HL-60 (cell line): ENCODE measurements around the gene SOWAHA.

Source experiments
- POLR2AphosphoS5 ChIP-seq: IDR thresholded peaks from 2 replicates; pipeline ENCODE4 v1.6.1; 2012; ENCODE audit warnings: low read depth
- SPI1 ChIP-seq: IDR thresholded peaks from 2 replicates; pipeline ENCODE4 v1.6.1; 2012; ENCODE audit warnings: low read depth, mild to moderate bottlenecking, borderline replicate concordance
- TF ChIP-seq, protein P1 (sequence below): IDR thresholded peaks from one replicate; pipeline ENCODE4 v1.5.1; 2011; ENCODE audit warnings: low read length, control low read depth, inconsistent platforms; ENCODE audit not compliant: insufficient read depth

DNA sequence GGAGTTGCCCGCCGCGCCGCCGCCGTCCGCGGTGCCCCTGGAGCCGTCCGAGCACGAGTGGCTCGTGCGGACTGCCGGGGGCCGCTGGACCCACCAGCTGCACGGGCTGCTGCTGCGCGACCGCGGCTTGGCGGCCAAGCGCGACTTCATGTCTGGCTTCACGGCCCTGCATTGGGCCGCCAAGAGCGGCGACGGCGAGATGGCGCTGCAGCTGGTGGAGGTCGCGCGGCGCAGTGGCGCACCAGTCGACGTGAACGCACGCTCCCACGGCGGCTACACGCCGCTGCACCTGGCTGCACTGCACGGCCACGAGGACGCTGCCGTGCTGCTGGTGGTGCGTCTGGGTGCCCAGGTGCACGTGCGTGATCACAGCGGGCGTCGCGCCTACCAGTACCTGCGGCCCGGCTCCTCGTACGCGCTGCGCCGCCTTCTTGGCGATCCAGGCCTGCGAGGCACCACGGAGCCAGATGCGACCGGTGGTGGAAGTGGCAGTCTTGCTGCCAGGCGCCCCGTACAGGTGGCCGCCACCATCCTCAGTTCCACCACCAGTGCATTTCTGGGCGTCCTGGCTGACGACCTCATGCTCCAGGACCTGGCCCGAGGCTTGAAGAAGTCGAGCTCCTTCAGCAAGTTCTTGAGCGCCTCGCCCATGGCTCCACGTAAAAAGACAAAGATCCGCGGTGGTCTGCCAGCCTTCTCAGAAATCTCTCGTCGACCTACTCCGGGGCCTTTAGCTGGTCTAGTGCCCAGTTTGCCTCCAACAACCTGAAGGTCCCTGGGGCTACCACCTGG is 1.6 kb downstream of the SOWAHA start:
- TF ChIP-seq, protein P1, sequence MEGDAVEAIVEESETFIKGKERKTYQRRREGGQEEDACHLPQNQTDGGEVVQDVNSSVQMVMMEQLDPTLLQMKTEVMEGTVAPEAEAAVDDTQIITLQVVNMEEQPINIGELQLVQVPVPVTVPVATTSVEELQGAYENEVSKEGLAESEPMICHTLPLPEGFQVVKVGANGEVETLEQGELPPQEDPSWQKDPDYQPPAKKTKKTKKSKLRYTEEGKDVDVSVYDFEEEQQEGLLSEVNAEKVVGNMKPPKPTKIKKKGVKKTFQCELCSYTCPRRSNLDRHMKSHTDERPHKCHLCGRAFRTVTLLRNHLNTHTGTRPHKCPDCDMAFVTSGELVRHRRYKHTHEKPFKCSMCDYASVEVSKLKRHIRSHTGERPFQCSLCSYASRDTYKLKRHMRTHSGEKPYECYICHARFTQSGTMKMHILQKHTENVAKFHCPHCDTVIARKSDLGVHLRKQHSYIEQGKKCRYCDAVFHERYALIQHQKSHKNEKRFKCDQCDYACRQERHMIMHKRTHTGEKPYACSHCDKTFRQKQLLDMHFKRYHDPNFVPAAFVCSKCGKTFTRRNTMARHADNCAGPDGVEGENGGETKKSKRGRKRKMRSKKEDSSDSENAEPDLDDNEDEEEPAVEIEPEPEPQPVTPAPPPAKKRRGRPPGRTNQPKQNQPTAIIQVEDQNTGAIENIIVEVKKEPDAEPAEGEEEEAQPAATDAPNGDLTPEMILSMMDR, result no peak
- TF ChIP-seq POLR2AphosphoS5 (no peak), SPI1 (no peak)
